ENCODE results near the gene CHMP3. TPM values are rescaled to one million over a fixed set of nuclear protein-coding genes. Genes with fewer than 3 reads are reported as not detected.
"Not testable (repeated sequence)": the region's sequence is repeated elsewhere in the genome, so short reads cannot be mapped to it uniquely, and the experiment has no call there.

Gene CHMP3
- total and polyA plus RNA-seq, 2 of the 13 experiments (the other 11 are each of a cell fraction or from before 2014, with no cell fraction given): 64.1 to 114 TPM

GRCh38 chr2:86592547-86593230, 29.4 kb upstream of the CHMP3 start (continued):
- no peak for TF ChIP-seq YEATS2 (CRISPR knock-in tag; IDR thresholded peaks at IDR 0.05; ENCODE audit: borderline replicate concordance)

GRCh38 chr2:86589701-86590100, 26.5 kb upstream of the CHMP3 start:
- FAIRE-seq; H3K27ac ChIP-seq (ENCODE audit: extremely low read length, insufficient read depth, low read length); H3K4me1 ChIP-seq (ENCODE audit: insufficient read depth, low read length); CTCF ChIA-PET (ENCODE audit: low intra/inter-chr PET ratio, low total read pairs); intact Hi-C loops (cut with micrococcal nuclease; ENCODE audit: unreplicated experiment); BruUV-seq (replicated peaks); ATAC-seq; H3K9ac ChIP-seq (ENCODE audit: insufficient read depth, low read depth, low read length); H3K4me2 ChIP-seq (ENCODE audit: low read depth, low read length); H4K20me1 ChIP-seq (ENCODE audit: insufficient read depth, low read length); H3K79me2 ChIP-seq (ENCODE audit: insufficient read depth, low read length); H2AFZ ChIP-seq (ENCODE audit: low read length); in situ Hi-C loops (cut with HindIII; ENCODE audit: extremely low pct_ligation_motif_present, low pct_unique_long_range_greater_than_20kb); H3K9me3 ChIP-seq (ENCODE audit: low read length); POLR2A ChIA-PET; H3K27me3 ChIP-seq (ENCODE audit: control insufficient read depth in 1 of 2, insufficient read depth in 2 of 2, low read length in 2 of 2); H3K36me3 ChIP-seq (replicated peaks in 1 of 2; ENCODE audit: control insufficient read depth in 1 of 2, insufficient read depth in 2 of 2, low read length in 2 of 2); H3K4me3 ChIP-seq (replicated peaks in 1 of 3; ENCODE audit: insufficient read depth in 1 of 3, low read depth in 2 of 3, low read length in 3 of 3); DNase-seq (ENCODE audit: low spot score): not testable (repeated sequence)
- WGBS (ENCODE audit: low lambda C conversion rate): 38% methylated on average over 5 of the region's 5 CpGs

GRCh38 chr2:86584151-86584913, 21.1 kb upstream of the CHMP3 start:
- no peak overlapping the region for H3K4me2 ChIP-seq (ENCODE audit: low read depth, low read length)
- H2AFZ ChIP-seq (ENCODE audit: low read length): peak overlapping the region; percentile 49
- H3K36me3 ChIP-seq (replicated peaks in 1 of 2; ENCODE audit: control insufficient read depth in 1 of 2, insufficient read depth in 2 of 2, low read length in 2 of 2): no peaks in the 10 kb centered on the region
- in situ Hi-C loops (cut with HindIII; ENCODE audit: extremely low pct_ligation_motif_present, low pct_unique_long_range_greater_than_20kb) (no loop called here), intact Hi-C loops (cut with micrococcal nuclease; ENCODE audit: unreplicated experiment) (loop anchor here (5.0 kb wide), 1 partner anchor 33 kb away; no protein-coding TSS in a partner anchor)
- 24% methylated on average over 2 of the region's 2 CpGs for WGBS (ENCODE audit: low lambda C conversion rate)
- ChIA-PET POLR2A (no interaction called here), CTCF (ENCODE audit: low intra/inter-chr PET ratio, low total read pairs) (no interaction called here)
- ATAC-seq: no peak
- H3K4me3 ChIP-seq (replicated peaks in 1 of 3; ENCODE audit: insufficient read depth in 1 of 3, low read depth in 2 of 3, low read length in 3 of 3): no peak overlapping the region
- no peaks in the 10 kb centered on the region for H3K27me3 ChIP-seq (ENCODE audit: control insufficient read depth in 1 of 2, insufficient read depth in 2 of 2, low read length in 2 of 2)
- no peak overlapping the region for H3K27ac ChIP-seq (ENCODE audit: extremely low read length, insufficient read depth, low read length)
- H4K20me1 ChIP-seq (ENCODE audit: insufficient read depth, low read length): no peaks in the 10 kb centered on the region
- no peak for FAIRE-seq
- no peaks in the 10 kb centered on the region for H3K9me3 ChIP-seq (ENCODE audit: low read length)
- no peaks in the 10 kb centered on the region for H3K4me1 ChIP-seq (ENCODE audit: insufficient read depth, low read length)
- no TSS peak for BruUV-seq (replicated peaks)
- H3K79me2 ChIP-seq (ENCODE audit: insufficient read depth, low read length): no peaks in the 10 kb centered on the region
- DNase-seq (ENCODE audit: low spot score): no peak
- no peak overlapping the region for H3K9ac ChIP-seq (ENCODE audit: insufficient read depth, low read depth, low read length)
- TF ChIP-seq CBX1 (IDR thresholded peaks at IDR 0.05; ENCODE audit: low read depth): no peak
- no peak for TF ChIP-seq ZNF367 (CRISPR knock-in tag; IDR thresholded peaks at IDR 0.05; ENCODE audit: borderline replicate concordance)
- TF ChIP-seq CTCF (CRISPR knock-in tag; IDR thresholded peaks at IDR 0.05): no peak
- TF ChIP-seq ZBTB2 (CRISPR knock-in tag; IDR thresholded peaks at IDR 0.05; ENCODE audit: low read depth): no peak
- TF ChIP-seq ZNF660 (CRISPR knock-in tag; IDR thresholded peaks at IDR 0.05; ENCODE audit: borderline replicate concordance, low read depth): no peak
- TF ChIP-seq E2F5 (CRISPR knock-in tag; conservative IDR thresholded peaks at IDR 0.05): no peak
- no peak for TF ChIP-seq ISL2 (CRISPR knock-in tag; IDR thresholded peaks at IDR 0.05)
- TF ChIP-seq IKZF5 (CRISPR knock-in tag; IDR thresholded peaks at IDR 0.05): no peak

All from HepG2 (cell line).